NOMO-1 treated with dmso at 0.1 percent for 144 hours (cell line): Measurements from ENCODE around the gene HACD2.

Experiments
- DNase-seq: peaks from one replicate; lab custom pipeline; 2025; ENCODE audit not compliant: unreplicated experiment; lab: John Stamatoyannopoulos, UW

The HACD2 gene

DNA sequence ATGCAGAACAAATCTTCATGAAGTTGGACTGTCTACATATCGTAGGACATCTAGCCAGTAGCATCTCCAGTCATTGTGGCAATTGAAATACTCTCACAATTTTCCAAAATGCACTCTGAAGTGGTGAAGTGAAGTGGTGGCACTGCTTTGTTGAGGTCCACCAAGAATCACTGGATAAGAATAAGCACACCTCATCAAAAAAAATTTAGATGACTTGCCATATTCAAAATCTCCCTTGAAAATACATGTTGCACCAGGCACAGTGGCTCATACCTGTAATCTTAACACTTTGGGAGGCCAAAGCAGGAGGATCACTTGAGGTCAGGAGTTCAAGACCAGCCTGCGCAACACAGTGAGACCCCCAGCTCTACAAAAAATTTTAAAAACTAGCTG is 12.9 kb downstream of the HACD2 start:
- no peak for DNase-seq

DNA sequence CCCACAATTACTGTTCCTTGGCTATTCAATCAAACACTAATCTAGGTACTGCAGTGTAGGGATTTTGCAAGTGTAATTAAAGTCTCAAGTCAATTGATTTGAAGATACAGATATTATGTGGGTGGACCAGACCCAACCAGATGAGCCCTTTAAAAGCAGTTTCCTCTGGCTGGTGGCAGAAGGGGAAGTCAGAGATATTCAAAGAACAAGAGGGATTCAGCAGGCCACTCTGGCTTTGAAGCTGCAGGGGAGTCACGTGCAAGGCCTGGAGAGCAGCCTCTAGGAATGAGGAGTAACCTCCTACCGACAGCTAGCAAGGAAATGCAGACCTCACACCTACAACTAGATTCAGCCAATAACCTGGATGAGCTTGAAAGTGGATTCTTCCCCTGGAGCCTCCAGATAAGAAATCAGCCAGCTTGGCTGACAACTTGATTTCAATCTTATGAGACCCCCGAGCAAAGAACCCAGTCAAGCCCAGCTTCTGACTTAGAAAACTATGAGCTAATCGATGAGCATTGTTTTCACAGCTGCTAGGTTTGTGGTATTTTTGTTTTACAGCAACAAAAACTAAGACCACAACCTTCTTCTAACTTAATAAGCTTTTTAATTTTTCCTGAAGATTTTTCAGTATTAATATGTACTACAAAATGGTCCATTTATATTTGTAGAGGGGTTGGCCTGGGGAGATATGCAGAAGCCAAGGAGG is 13.4 kb downstream of the HACD2 start:
- no peak for DNase-seq

DNA sequence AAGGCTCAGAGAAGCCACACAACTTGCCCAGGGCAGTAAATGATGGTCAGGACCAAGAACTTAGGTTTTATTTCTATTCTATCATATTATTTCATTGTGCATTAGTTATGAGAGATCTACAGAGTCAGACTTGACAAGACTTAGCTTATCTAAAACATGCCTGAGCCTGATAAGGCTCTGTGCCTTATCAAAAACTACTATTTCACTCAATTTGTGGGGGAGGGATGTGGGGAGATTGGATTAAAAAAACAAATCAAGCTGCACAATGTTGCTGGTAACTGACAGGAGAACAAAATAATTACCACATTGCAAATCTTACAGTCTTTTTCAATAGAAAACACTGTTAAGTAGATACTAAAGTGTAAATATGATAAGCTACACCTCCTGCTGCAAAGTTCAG is 16.0 kb downstream of the HACD2 start:
- DNase-seq: no peak

DNA sequence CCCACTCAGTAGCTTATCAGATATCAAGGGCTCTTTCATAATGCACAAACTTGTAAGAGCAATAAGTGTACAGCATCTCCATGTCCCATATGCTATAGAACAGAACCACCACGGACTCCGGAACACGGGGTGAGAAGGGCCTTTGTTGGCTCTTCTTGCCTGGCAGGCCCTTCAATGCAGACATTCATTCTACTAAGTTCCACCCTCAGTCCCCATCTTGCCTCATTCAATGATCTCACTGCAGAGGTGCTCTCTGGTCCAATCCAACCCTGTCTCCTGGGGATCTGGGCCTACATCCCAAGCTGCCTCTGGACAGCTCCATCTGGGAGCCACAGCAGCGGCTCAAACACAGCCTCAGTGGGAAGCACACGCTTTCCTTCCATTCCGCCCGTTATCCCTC is 16.8 kb downstream of the HACD2 start:
- DNase-seq: no peak

DNA sequence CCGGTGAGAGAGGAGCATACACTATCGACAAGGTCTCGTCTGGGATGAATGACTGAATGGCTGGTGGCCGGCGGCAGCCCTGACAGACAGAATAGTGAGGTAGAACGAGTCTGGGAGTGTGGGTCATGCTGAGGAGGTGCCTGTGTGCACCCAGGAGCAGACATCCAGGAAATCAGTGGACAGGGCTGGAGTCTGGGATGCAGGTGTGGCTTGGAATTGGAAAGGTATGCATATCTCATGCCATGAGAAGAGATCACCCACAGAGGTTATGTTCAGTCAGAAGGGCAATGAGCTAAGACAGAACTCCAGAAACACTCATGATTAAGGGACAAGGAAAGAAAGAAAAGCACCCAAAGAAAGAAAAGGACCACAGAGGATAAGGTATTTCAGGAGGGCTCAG is 20.8 kb downstream of the HACD2 start:
- no peak for DNase-seq

DNA sequence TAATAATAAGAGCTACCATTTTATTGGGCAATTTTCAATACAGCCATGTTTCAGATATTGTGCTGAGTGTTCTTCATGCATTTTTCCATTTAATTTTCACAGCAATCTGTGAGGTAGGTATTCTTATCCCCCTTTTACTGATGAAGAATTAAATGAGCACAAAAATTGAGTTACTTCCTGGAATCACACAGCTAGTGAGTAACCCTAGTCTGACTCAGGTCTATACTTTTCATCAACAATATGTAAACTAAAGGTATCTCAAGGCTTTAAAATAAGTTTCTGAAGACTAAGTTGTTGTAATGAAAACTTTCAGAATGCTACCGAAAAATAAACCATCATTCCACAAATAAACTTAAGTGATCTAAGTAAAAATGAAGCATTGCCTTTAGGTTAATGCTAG is 22.3 kb downstream of the HACD2 start:
- DNase-seq: no peak

DNA sequence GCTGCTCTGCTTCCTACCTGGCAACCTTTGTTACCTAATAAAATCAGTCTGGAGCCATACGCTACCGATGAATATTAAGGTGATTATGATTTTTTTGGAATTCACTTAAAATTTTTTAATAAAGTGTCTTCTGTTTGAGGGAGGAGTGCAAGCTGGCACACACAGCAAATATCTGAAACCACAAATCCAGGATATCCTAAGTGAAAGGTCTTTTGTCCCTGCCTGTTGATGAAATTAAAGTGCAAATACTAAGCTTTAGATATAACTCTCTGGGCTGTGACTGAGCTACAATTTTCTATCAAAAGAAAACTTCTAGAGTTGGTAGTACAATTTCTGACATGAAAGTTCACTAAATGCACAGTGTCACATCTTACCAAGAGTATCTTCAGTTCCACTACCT is 23.7 kb downstream of the HACD2 start:
- DNase-seq: no peak

DNA sequence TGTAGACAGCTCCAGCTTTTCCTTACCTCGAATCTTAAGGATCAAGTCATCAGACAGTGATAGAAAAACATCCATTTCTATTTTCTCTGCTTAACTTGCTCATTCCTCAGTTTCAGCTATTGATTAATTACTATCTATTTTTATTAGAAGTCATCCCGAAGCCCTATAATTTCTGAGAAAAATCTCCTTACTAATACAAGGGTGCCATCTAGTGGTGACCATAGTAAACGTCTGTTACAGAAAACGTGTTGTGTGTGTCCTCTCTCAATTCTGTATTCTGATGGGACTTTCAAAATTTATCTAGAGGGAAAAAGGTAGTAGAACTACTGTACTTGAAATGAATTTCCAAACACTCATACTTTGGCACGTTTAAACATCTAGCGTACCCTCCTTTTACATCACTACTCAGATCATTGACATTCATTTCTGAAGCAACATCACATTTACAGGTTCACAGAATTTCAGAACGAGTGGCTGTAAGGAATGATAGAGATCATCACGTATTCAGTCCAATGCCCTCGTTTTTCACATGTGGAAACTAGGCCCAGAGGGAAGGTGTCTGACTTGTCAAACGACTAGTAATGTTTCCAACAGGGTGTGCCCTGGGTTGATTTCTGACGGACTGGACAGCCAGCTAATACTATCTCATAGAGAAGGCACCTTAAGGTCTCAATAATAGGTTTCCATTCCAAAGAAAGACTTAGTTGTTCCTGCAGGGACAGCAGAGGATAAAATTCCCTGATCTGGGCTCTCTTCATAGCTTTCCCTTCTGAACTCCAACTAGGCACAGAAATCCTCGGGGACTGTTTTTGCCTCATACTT is 25.6 kb downstream of the HACD2 start:
- DNase-seq: no peak

DNA sequence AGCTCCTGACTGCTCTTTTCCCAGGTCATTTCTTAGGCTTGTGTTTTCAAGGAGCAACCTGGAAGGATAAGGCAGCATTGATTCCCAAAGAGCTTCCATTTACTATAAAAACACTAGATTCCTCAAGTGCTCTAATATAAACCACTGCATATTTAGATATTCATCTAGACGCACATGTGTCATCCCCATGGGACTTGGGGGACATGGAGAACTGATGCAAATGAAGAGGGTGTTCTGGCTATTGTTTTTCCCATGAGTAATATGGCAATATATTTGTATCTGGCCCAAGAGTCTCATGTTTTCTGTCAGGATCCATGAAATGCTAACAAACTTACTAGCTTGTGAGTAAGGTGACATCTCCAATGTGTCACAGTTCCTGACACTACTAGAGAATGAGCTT is 31.3 kb downstream of the HACD2 start:
- DNase-seq: no peak

DNA sequence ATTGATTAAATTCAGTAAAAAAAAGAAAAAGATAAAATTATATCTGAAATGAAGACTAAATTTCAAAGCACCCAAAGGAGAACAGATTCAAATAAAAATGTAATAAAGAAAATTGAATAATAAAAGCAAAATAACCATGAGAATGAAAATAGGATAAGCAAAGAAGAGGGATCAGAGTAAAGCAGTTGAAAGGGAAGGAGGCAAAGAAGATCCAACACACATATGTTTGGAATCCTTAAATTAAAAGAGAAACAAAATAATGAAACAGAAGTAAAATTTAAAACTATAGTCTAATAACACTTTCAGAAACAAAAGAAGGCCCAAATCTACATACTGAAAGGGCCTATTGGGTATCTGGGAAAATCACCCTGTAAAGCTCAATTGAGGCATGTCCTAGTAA is 32.1 kb downstream of the HACD2 start:
- DNase-seq: no peak

DNA sequence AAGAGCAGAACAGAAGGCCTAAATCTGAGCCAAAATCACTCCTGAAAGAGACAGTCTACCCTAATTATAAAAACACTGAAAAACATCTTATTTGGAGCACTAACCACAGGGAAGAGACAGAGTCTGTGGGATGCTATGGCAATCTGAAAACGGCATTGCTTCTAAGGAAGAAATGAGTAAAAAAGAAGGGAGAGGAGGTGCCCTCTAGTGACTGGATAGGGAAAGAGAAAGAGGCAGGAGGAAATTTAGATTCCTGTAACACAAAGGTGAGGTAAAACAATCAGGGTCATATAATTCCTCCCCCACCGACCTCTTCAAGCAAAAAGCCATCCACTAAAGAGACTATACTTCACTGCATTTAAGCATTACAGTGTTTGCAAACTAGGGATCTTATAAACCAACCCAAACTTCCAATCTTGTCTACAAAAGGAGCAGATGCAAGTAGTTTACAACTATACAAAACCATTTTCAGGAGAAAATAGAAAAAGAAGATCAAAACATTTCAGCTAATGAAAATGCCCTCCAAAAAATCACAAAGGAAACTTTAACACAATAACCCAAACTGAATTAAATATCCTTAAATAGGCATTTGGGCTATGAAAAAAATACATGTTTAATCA is 32.6 kb downstream of the HACD2 start:
- no peak for DNase-seq

DNA sequence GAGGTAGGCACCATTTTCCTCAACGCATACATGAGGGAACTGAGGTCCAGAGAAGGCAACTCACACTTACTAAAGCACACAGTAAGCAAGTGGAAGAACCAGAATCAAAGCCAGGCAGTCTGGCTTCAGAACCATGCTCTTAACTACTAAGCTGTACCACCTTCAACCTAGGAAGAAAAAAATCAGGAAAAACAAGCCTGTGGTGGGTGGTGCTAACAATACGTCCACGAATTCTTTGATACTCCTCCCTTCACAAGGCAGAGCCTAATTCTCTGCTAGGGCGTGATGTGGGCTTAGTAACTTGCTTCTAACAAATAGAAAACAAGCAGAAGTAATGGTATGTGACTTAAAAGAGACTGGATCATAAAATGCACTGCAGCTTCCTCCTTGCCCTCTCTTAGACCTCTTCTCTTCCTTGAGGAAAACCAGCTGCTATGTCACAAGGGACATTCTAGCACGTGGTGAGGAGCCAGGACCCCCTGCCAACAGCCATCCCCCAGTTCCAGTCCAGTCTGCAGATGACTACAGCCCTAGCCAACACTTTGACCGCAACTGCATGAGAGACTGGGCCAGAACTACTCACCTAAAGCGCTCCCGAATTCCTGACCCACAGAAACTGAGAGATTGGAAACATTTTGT is 36.9 kb downstream of the HACD2 start:
- no peak for DNase-seq

DNA sequence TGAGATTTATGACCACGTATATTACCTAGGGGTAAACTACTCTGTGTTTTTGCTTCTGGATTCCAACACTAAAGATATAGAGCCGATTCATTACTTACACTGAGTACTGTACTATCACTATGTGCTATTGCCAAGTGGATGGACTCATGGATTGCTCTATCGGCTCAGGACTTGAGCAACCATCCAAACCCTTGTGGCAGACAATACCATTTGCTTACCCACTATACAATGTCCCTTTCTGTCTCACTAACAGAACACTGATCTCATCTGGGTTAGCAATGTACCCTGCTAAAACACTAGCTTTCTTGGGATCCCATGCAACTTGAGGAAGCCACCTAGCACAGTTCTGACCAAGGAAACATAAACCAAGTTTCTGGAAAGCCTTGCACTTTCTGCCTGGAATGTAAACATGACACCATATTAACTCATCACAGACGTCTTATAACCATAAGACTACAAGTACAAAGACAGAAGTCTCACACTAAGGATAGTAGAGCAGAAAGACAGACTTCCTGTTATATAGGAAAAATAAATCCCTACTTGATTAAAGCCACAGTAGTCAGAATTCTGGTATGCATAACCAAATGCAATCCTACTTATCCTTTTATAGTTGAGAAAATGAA is 38.6 kb downstream of the HACD2 start:
- no peak for DNase-seq

DNA sequence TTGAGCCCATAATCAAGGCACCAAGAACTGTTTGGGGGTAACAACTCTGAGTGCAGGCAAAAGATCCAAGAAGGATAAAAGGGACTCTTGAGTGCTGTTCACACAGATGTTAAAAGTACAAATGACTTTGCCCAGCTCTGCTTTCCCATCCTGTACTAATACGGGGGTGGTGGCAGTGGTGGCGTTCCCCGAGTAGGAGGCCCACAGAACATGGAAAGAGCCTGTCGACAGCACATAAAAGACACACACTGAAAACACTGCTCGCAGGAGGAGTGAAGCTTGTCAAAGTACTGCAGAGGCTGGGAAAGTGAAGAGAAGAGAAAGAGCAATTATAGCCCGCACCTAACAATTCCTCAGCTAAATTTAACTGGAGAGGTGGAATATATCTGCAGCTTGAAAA is 40.9 kb downstream of the HACD2 start:
- no peak for DNase-seq

DNA sequence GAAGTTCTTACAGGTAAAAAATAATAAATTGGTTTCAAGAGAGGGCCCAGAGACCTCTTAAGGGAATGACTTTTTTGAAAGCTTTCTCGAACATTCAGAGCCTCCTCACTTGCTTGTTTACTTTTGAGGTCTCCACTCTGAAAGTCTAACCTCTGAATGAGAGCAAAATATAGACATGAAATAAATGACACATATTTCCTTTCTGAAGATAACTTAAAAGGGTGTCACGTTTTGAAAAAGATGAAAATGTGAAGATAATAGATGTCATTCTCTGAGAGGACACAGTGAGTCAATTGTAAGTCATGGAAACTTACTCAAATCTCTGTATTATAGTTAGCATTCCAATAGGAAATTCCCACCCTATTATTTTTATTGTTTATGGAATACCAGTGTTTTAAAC is 44.6 kb downstream of the HACD2 start:
- no peak for DNase-seq

DNA sequence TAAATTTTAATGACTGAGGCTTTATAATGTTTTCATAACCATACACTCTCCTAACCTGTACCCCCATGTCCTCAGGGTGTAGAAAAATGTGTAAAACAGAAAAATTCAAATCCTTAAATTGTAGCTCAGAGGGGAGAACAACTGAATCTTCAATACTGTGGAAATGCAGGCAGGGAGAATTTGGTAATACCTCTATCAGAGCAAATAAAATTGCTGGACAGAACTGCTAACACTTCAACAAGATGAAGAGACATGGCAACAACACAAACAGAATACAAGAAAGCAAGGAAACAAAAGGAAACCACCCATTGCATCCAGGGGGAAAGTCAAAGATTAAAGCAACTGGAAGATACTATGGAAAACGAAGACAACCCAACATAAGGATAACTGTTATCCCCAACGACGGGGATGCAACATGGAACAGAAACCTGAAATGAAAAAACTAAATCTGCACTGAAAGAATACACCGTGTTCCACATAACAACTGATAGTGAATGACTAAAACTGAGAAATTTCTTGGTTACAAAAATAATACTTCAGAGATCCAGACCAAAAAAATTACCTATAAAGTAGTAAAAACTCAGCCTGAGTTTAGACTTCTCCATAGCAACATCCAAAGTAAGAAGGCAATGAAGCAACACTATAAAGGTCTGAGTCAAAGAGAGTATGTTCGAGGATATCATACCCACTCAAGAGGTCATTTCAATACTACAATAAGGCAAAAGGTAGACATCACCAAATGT is 48.5 kb downstream of the HACD2 start:
- DNase-seq: no peak

DNA sequence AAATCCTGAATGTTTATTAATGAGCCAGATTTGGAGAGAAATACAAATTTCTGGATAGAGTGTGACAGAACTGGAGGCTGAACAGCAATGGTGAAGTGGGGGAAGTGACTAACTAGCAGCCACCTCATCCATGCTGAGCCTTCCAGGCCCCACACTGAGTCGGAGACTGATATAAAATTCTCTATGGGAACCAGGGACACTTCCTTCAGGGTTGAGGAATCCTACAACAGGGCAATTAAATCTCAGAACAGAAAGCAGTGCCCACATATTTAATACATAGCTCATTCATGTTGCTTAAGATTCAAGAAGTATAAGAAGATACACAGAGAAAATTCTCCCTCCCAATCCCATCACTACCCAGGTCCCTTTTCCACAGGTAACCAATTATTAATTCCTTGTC is 49.3 kb downstream of the HACD2 start:
- no peak for DNase-seq

DNA sequence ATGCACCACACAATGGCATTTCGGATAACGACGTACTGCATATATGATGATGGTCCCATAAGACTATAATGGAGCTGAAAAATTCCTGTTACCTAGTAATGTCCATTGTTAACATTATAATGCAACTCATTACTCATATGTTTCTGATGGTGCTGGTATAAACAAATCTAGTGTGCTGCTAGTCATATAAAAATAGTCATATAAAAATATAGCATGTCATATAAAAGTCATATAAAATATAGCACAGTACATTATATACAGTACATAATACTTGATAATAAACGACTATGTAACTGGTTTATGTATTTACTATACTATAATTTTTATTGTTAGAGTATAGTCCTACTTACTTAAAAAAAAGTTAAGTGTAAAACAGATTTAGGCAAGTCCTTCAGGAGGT is 50.6 kb downstream of the HACD2 start:
- DNase-seq: no peak

DNA sequence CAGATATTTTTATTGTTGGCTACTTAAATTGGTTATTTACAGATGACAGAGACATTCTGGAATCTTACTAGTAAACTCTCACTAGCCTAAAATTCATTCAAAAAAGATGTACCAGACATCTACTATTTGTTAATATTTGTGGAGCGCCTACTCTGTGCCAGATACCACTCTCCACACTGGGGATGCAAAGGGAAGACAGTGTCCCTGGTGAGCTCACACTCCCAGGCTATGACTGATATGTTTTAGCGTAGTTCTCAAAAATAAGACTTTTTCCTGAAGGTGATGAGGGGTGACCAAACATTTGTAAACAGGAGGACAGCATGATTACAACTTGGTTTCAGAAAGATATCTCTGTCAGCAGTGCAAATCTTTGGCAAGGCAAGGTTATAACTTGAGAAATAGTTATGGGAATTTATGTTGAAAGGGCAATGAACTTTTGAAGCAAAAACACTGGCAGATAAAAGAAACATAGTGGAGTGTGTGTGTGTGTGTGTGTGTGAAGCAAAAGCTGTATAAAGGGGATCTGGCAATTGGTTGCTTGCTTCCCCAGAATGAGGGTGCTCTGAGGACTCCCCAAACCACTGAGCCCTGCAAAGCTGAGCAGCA is 51.2 kb downstream of the HACD2 start:
- DNase-seq: no peak

DNA sequence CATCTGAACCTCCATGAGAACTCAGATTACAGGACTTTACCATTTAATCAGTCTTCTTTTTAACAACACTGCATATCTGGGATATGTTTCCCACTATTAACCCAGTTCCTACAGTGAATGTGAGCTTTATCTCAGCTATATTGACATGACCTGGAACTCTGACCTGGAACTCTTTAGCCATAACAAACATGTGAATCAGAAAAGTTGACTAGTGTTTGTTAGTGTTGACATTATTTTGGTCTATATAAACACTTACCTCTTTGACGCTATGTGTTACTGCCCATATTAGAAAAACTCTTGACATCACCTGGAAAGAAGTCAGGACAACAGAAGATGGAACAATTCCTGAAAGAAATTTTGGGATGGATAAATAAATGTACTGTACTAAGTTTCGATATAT is 56.7 kb downstream of the HACD2 start:
- no peak for DNase-seq
